Spleen (tissue), 7 donors: ENCODE data around the gene CHMP2B.

Experiments used
- CTCF ChIP-seq, 11 experiments: fragments of 200-600 bp in 7 of 11; fragments of 450-650 bp in 4 of 11; sonication (generic) in 4 of 11; IDR thresholded peaks in 8 of 11; conservative IDR thresholded peaks in 3 of 11; 1 replicate in 7 of 11; 2 replicates in 4 of 11; pipeline versions ENCODE4 v1.4.0 to v1.8.0; 2016 to 2021; ENCODE audit warnings: antibody characterized with exemption in 11 of 11, inconsistent platforms in 4 of 11, mild to moderate bottlenecking in 1 of 11
- POLR2A ChIP-seq, 3 donors: fragments of 450-650 bp; IDR thresholded peaks; one replicate each; pipeline ENCODE4 v1.5.1; 2017; ENCODE audit warnings: antibody characterized with exemption in 3 of 3, mild to moderate bottlenecking in 1 of 3
- donor health status: DM: no; HTN: no; CAD: no; lungs with moderate emphysema.
- donor health status: DM: no; HTN: no; CAD: no.
- donor health status: DM: no; HTN: no; CAD: no.

GRCh38 chr3:87199628-87200027 is 27.5 kb upstream of the CHMP2B start:
- TF ChIP-seq CTCF (IDR thresholded peaks at IDR 0.05 in 8 of 11, conservative IDR thresholded peaks at IDR 0.05 in 3 of 11) (no peak), POLR2A (IDR thresholded peaks at IDR 0.05) (no peak)
